Measurements from ENCODE around the gene PDCD5.
A peak's percentile ranks its signal among the peaks of the same experiment; 100 is the strongest.
"Not testable (repeated sequence)": the region's sequence is repeated elsewhere in the genome, so short reads cannot be mapped to it uniquely, and the experiment has no call there.

Gene PDCD5

GRCh38 chr19:32580901-32581704 is at the start of gene PDCD5:
TSS of gene PDCD5 (plus strand) at chr19:32581190. CDS start at chr19:32581262, 72 bp downstream.
- Histone ChIP-seq H3K4me3 (peak within 1 kb of the TSS; percentile 77), H3K36me3 (replicated peaks) (peaks cover 41% of the 10 kb centered on the region), H3K9me3 (no peaks in the 10 kb centered on the region), H3K4me1 (peaks cover 9% of the 10 kb centered on the region), H3K27me3 (ENCODE audit: low read depth) (peaks cover 5% of the 10 kb centered on the region)
- DNase-seq (ENCODE audit: low spot score in 2 of 2): peak; percentile 81 to 96
- in situ Hi-C loops (cut with MboI; ENCODE audit: low sequenced_read_pairs): no loop called here

GRCh38 chr19:32532233-32532632 is 48.8 kb upstream of the PDCD5 start:
- H3K4me3 ChIP-seq: no peak overlapping the region
- no peaks in the 10 kb centered on the region for H3K4me1 ChIP-seq
- DNase-seq (ENCODE audit: low spot score in 2 of 2): no peak
- H3K9me3 ChIP-seq: no peaks in the 10 kb centered on the region
- in situ Hi-C loops (cut with MboI; ENCODE audit: low sequenced_read_pairs): no loop called here
- no peaks in the 10 kb centered on the region for H3K27me3 ChIP-seq (ENCODE audit: low read depth)
- H3K36me3 ChIP-seq (replicated peaks): no peaks in the 10 kb centered on the region

- no peaks in the 10 kb centered on the region for H3K36me3 ChIP-seq (replicated peaks)
- H3K27me3 ChIP-seq (ENCODE audit: low read depth): no peaks in the 10 kb centered on the region
- H3K4me1 ChIP-seq: no peaks in the 10 kb centered on the region; the same call in 1 of the 2 replicates
- in situ Hi-C loops (cut with MboI; ENCODE audit: low sequenced_read_pairs): no loop called here
- H3K4me3 ChIP-seq: no peak overlapping the region
- H3K9me3 ChIP-seq: no peaks in the 10 kb centered on the region
- peak; percentile 11 to 64 for DNase-seq (ENCODE audit: low spot score in 2 of 2)
Observed at GRCh38 chr19:32537580-32537979, 43.4 kb upstream of the PDCD5 start.

- no peaks in the 10 kb centered on the region for H3K36me3 ChIP-seq (replicated peaks)
- in situ Hi-C loops (cut with MboI; ENCODE audit: low sequenced_read_pairs): no loop called here
- H3K4me1 ChIP-seq: no peaks in the 10 kb centered on the region; the same call in 1 of the 2 replicates
- no peaks in the 10 kb centered on the region for H3K9me3 ChIP-seq
- no peak for DNase-seq (ENCODE audit: low spot score in 2 of 2)
- no peak overlapping the region for H3K4me3 ChIP-seq
- no peaks in the 10 kb centered on the region for H3K27me3 ChIP-seq (ENCODE audit: low read depth)
Observed at GRCh38 chr19:32539240-32539916, 41.6 kb upstream of the PDCD5 start.

- Histone ChIP-seq H3K4me3 (no peak overlapping the region), H3K27me3 (ENCODE audit: low read depth) (no peaks in the 10 kb centered on the region), H3K36me3 (replicated peaks) (no peaks in the 10 kb centered on the region), H3K9me3 (no peaks in the 10 kb centered on the region), H3K4me1 (no peaks in the 10 kb centered on the region; the same call in 1 of the 2 replicates)
- in situ Hi-C loops (cut with MboI; ENCODE audit: low sequenced_read_pairs): no loop called here
- no peak for DNase-seq (ENCODE audit: low spot score in 2 of 2)
Observed at GRCh38 chr19:32540621-32541020, 40.4 kb upstream of the PDCD5 start.

GRCh38 chr19:32541376-32541775 is 39.6 kb upstream of the PDCD5 start:
- DNase-seq (ENCODE audit: low spot score in 2 of 2): not testable (repeated sequence)

GRCh38 chr19:32542477-32543108 is 38.4 kb upstream of the PDCD5 start:
- H3K27me3 ChIP-seq (ENCODE audit: low read depth): no peaks in the 10 kb centered on the region
- no peaks in the 10 kb centered on the region; the same call in 1 of the 2 replicates for H3K4me1 ChIP-seq
- no peak overlapping the region for H3K4me3 ChIP-seq
- in situ Hi-C loops (cut with MboI; ENCODE audit: low sequenced_read_pairs): no loop called here
- H3K9me3 ChIP-seq: no peaks in the 10 kb centered on the region
- no peaks in the 10 kb centered on the region for H3K36me3 ChIP-seq (replicated peaks)
- DNase-seq (ENCODE audit: low spot score in 2 of 2): no peak

More at GRCh38 chr19:32541376-32541775, 39.6 kb upstream of the PDCD5 start:
- H3K4me1 ChIP-seq; H3K9me3 ChIP-seq; in situ Hi-C loops (cut with MboI; ENCODE audit: low sequenced_read_pairs); H3K36me3 ChIP-seq (replicated peaks); H3K27me3 ChIP-seq (ENCODE audit: low read depth); H3K4me3 ChIP-seq: not testable (repeated sequence)

- H3K9me3 ChIP-seq: no peaks in the 10 kb centered on the region
- DNase-seq (ENCODE audit: low spot score in 2 of 2): no peak
- no peaks in the 10 kb centered on the region for H3K4me1 ChIP-seq
- H3K4me3 ChIP-seq: no peak overlapping the region
- H3K36me3 ChIP-seq (replicated peaks): no peaks in the 10 kb centered on the region
- in situ Hi-C loops (cut with MboI; ENCODE audit: low sequenced_read_pairs): no loop called here
- no peaks in the 10 kb centered on the region for H3K27me3 ChIP-seq (ENCODE audit: low read depth)
Observed at GRCh38 chr19:32543115-32543900, 37.7 kb upstream of the PDCD5 start.

- Histone ChIP-seq H3K4me1 (no peaks in the 10 kb centered on the region), H3K4me3 (no peak overlapping the region), H3K27me3 (ENCODE audit: low read depth) (no peaks in the 10 kb centered on the region), H3K9me3 (no peaks in the 10 kb centered on the region), H3K36me3 (replicated peaks) (no peaks in the 10 kb centered on the region)
- in situ Hi-C loops (cut with MboI; ENCODE audit: low sequenced_read_pairs): no loop called here
- no peak for DNase-seq (ENCODE audit: low spot score in 2 of 2)
Observed at GRCh38 chr19:32544917-32545316, 36.1 kb upstream of the PDCD5 start.

- Histone ChIP-seq H3K27me3 (ENCODE audit: low read depth) (no peaks in the 10 kb centered on the region), H3K9me3 (no peaks in the 10 kb centered on the region), H3K4me3 (no peak overlapping the region), H3K4me1 (no peaks in the 10 kb centered on the region), H3K36me3 (replicated peaks) (no peaks in the 10 kb centered on the region)
- in situ Hi-C loops (cut with MboI; ENCODE audit: low sequenced_read_pairs): loop anchor here (25.0 kb wide), 1 partner anchor 1863 kb away; no protein-coding TSS in a partner anchor
- DNase-seq (ENCODE audit: low spot score in 2 of 2): no peak
Observed at GRCh38 chr19:32550666-32551065, 30.3 kb upstream of the PDCD5 start.

GRCh38 chr19:32555786-32556185 is 25.2 kb upstream of the PDCD5 start:
- H3K9me3 ChIP-seq: no peaks in the 10 kb centered on the region
- H3K27me3 ChIP-seq (ENCODE audit: low read depth): no peaks in the 10 kb centered on the region
- no peaks in the 10 kb centered on the region for H3K36me3 ChIP-seq (replicated peaks)
- no peaks in the 10 kb centered on the region for H3K4me1 ChIP-seq
- DNase-seq (ENCODE audit: low spot score in 2 of 2): no peak
- H3K4me3 ChIP-seq: no peak overlapping the region
- in situ Hi-C loops (cut with MboI; ENCODE audit: low sequenced_read_pairs): loop anchor here (25.0 kb wide), 1 partner anchor 1868 kb away; no protein-coding TSS in a partner anchor

- H3K9me3 ChIP-seq: no peaks in the 10 kb centered on the region
- in situ Hi-C loops (cut with MboI; ENCODE audit: low sequenced_read_pairs): loop anchor here (25.0 kb wide), 1 partner anchor 1871 kb away; no protein-coding TSS in a partner anchor
- H3K4me1 ChIP-seq: no peaks in the 10 kb centered on the region
- H3K27me3 ChIP-seq (ENCODE audit: low read depth): no peaks in the 10 kb centered on the region
- DNase-seq (ENCODE audit: low spot score in 2 of 2): peak in 1 of 2 experiments; percentile 36
- H3K36me3 ChIP-seq (replicated peaks): no peaks in the 10 kb centered on the region
- H3K4me3 ChIP-seq: no peak overlapping the region
Observed at GRCh38 chr19:32558607-32559228, 22.3 kb upstream of the PDCD5 start.

GRCh38 chr19:32563761-32564160 is 17.2 kb upstream of the PDCD5 start:
- in situ Hi-C loops (cut with MboI; ENCODE audit: low sequenced_read_pairs): loop anchor here (25.0 kb wide), 1 partner anchor 1876 kb away; no protein-coding TSS in a partner anchor

More at GRCh38 chr19:32563761-32564160, 17.2 kb upstream of the PDCD5 start:
- no peaks in the 10 kb centered on the region for H3K27me3 ChIP-seq (ENCODE audit: low read depth)
- no peaks in the 10 kb centered on the region for H3K36me3 ChIP-seq (replicated peaks)
- H3K9me3 ChIP-seq: no peaks in the 10 kb centered on the region
- no peaks in the 10 kb centered on the region for H3K4me1 ChIP-seq
- no peak for DNase-seq (ENCODE audit: low spot score in 2 of 2)
- no peak overlapping the region for H3K4me3 ChIP-seq

Measured in HAP-1 (cell line).